ENCODE measurements around the gene FBXO10. TPM values are rescaled to one million over a fixed set of nuclear protein-coding genes. Genes with fewer than 3 reads are reported as not detected.

Gene FBXO10
- total RNA-seq, 2 experiments from 2014 or later, result 0.81 to 2.3 TPM

- ChIA-PET CTCF (interaction anchor here (0.6 to 1.1 kb wide), 2 partner anchors 19 to 23 kb away, joined by 3 read pairs; no protein-coding TSS in a partner anchor), POLR2A (interaction anchor here (1.0 to 4.5 kb wide), 6 partner anchors 9 to 90 kb away, joined by 3 to 52 read pairs (median 6); partner anchors contain the start of genes FBXO10 and ZBTB5)
- peaks cover 56% of the 10 kb centered on the region for H3K36me3 Mint-ChIP-seq (ENCODE audit: low read depth)
- no peaks in the 10 kb centered on the region for H3K27me3 ChIP-seq (ENCODE audit: control insufficient read depth in 1 of 2, insufficient read depth in 2 of 2, low read length in 2 of 2)
- no peak for TF ChIP-seq CTCF (IDR thresholded peaks at IDR 0.05)
- peak overlapping the region; percentile 94 for H3K4me3 Mint-ChIP-seq
- H3K4me1 Mint-ChIP-seq (ENCODE audit: low read depth), result peaks cover 52% of the 10 kb centered on the region
- H3K9me3 Mint-ChIP-seq, result no peaks in the 10 kb centered on the region
- no peak for DNase-seq
- ATAC-seq (ENCODE audit: poor library complexity), result no peak
- intact Hi-C loops (cut with DNase I, micrococcal nuclease), result loop anchor here (2.0 to 10.0 kb wide), 9 partner anchors 64 to 1002 kb away; partner anchors contain the start of genes GRHPR (in 2 of the 2), DCAF10 (in 1 of the 2) and SLC25A51 (in 1 of the 2)
- H3K36me3 ChIP-seq (ENCODE audit: insufficient read depth, low read length), result peaks cover 40% of the 10 kb centered on the region
- peak overlapping the region; percentile 92 for H3K27ac Mint-ChIP-seq
- H3K27me3 Mint-ChIP-seq, result peaks cover under 1% of the 10 kb centered on the region
- peak overlapping the region in 1 of 2 donors; percentile 70 for H3K27ac ChIP-seq (ENCODE audit: low read depth in 1 of 2, low read length in 2 of 2)
- no peaks in the 10 kb centered on the region for H3K9me3 ChIP-seq (ENCODE audit: control insufficient read depth in 1 of 2, insufficient read depth in 1 of 2, low read length in 2 of 2)
- H3K4me3 ChIP-seq (ENCODE audit: low read length), result peak overlapping the region; percentile 89
- H3K4me1 ChIP-seq (ENCODE audit: insufficient read depth, low read length), result peaks cover 29% of the 10 kb centered on the region
Observed at GRCh38 chr9:37486616-37487548, 89.3 kb downstream of the FBXO10 start.

GRCh38 chr9:37486256-37486615, 89.9 kb downstream of the FBXO10 start:
- H3K4me1 ChIP-seq (ENCODE audit: insufficient read depth, low read length), result peaks cover 29% of the 10 kb centered on the region
- Mint-ChIP-seq H3K4me1 (ENCODE audit: low read depth) (peaks cover 52% of the 10 kb centered on the region), H3K27ac (peak overlapping the region; percentile 92), H3K27me3 (peaks cover 7% of the 10 kb centered on the region), H3K9me3 (no peaks in the 10 kb centered on the region), H3K4me3 (peak overlapping the region; percentile 94), H3K36me3 (ENCODE audit: low read depth) (peaks cover 50% of the 10 kb centered on the region)
- H3K36me3 ChIP-seq (ENCODE audit: insufficient read depth, low read length), result peaks cover 33% of the 10 kb centered on the region
- H3K4me3 ChIP-seq (ENCODE audit: low read length), result peak overlapping the region; percentile 89
- H3K9me3 ChIP-seq (ENCODE audit: control insufficient read depth in 1 of 2, insufficient read depth in 1 of 2, low read length in 2 of 2), result no peaks in the 10 kb centered on the region
- TF ChIP-seq CTCF (IDR thresholded peaks at IDR 0.05), result no peak
- ATAC-seq (ENCODE audit: poor library complexity) (no peak), DNase-seq (peak in 1 of 14 experiments; percentile 9)
- H3K27ac ChIP-seq (ENCODE audit: low read depth in 1 of 2, low read length in 2 of 2), result peak overlapping the region; percentile 67 to 70
- ChIA-PET POLR2A (interaction anchor here (0.9 to 4.5 kb wide), 9 partner anchors 10 to 365 kb away, joined by 3 to 52 read pairs (median 6); partner anchors contain the start of genes FBXO10, TOMM5 and ZBTB5), CTCF (interaction anchor here (0.6 to 1.1 kb wide), 2 partner anchors 19 to 22 kb away, joined by 3 read pairs; no protein-coding TSS in a partner anchor)
- H3K27me3 ChIP-seq (ENCODE audit: control insufficient read depth in 1 of 2, insufficient read depth in 2 of 2, low read length in 2 of 2), result peaks cover 0 to 3% of the 10 kb centered on the region in 2 experiments
- intact Hi-C loops (cut with DNase I, micrococcal nuclease), result loop anchor here (2.0 to 10.0 kb wide), 9 partner anchors 63 to 1001 kb away; partner anchors contain the start of genes GRHPR (in 2 of the 2), DCAF10 (in 1 of the 2) and SLC25A51 (in 1 of the 2)
